Mesodermal cell (in vitro differentiated cells): ENCODE results near the gene FLNB. TPM values are rescaled to one million over a fixed set of nuclear protein-coding genes. Genes with fewer than 3 reads are reported as not detected.
A peak's percentile ranks its signal among the peaks of the same experiment; 100 is the strongest.

Experiments
- H3K27ac ChIP-seq: 2 replicates; pipeline ENCODE4 v1.7.0; 2013; ENCODE audit warnings: mild to moderate bottlenecking, low read depth, low read length, moderate library complexity; ENCODE audit not compliant: severe bottlenecking
- H3K36me3 ChIP-seq: 2 replicates; pipeline ENCODE4 v1.7.1; 2013; ENCODE audit warnings: mild to moderate bottlenecking, low read length, moderate library complexity; ENCODE audit not compliant: control insufficient read depth, insufficient read depth
- H3K4me1 ChIP-seq: one replicate; pipeline ENCODE4 v1.7.1; 2013; ENCODE audit warnings: mild to moderate bottlenecking, low read length; ENCODE audit not compliant: insufficient read depth, control insufficient read depth, poor library complexity, severe bottlenecking
- H3K4me3 ChIP-seq: 2 replicates; pipeline ENCODE4 v1.7.0; 2013; ENCODE audit warnings: low read length, control low read depth, mild to moderate bottlenecking; ENCODE audit not compliant: insufficient read depth, poor library complexity, severe bottlenecking; ENCODE audit errors: extremely low read depth
- H3K9me3 ChIP-seq: 2 replicates; pipeline ENCODE4 v1.7.1; 2013; ENCODE audit warnings: mild to moderate bottlenecking, low read length, moderate library complexity; ENCODE audit not compliant: control insufficient read depth
- WGBS, 2 experiments: methylation state at CpG; one replicate each; pipeline ENCODE4 v1.1.5; 2013; ENCODE audit warnings: missing lambda C conversion rate in 2 of 2; ENCODE audit not compliant: insufficient coverage in 2 of 2; 5-methylcytosine and 5-hydroxymethylcytosine counted together
- polyA plus RNA-seq, 2 experiments: library from polyadenylated mRNA; stranded (reverse); fragments of 50-300 nt; gene quantifications; one replicate each; pipeline ENCODE4 v1.2.3, GENCODE V29; 2013

FLNB gene, protein sequence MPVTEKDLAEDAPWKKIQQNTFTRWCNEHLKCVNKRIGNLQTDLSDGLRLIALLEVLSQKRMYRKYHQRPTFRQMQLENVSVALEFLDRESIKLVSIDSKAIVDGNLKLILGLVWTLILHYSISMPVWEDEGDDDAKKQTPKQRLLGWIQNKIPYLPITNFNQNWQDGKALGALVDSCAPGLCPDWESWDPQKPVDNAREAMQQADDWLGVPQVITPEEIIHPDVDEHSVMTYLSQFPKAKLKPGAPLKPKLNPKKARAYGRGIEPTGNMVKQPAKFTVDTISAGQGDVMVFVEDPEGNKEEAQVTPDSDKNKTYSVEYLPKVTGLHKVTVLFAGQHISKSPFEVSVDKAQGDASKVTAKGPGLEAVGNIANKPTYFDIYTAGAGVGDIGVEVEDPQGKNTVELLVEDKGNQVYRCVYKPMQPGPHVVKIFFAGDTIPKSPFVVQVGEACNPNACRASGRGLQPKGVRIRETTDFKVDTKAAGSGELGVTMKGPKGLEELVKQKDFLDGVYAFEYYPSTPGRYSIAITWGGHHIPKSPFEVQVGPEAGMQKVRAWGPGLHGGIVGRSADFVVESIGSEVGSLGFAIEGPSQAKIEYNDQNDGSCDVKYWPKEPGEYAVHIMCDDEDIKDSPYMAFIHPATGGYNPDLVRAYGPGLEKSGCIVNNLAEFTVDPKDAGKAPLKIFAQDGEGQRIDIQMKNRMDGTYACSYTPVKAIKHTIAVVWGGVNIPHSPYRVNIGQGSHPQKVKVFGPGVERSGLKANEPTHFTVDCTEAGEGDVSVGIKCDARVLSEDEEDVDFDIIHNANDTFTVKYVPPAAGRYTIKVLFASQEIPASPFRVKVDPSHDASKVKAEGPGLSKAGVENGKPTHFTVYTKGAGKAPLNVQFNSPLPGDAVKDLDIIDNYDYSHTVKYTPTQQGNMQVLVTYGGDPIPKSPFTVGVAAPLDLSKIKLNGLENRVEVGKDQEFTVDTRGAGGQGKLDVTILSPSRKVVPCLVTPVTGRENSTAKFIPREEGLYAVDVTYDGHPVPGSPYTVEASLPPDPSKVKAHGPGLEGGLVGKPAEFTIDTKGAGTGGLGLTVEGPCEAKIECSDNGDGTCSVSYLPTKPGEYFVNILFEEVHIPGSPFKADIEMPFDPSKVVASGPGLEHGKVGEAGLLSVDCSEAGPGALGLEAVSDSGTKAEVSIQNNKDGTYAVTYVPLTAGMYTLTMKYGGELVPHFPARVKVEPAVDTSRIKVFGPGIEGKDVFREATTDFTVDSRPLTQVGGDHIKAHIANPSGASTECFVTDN (N-terminal part only)
- polyA plus RNA-seq (2013, experiment 1 of 2), result 135 TPM
- polyA plus RNA-seq (2013, experiment 2 of 2), result 103 TPM

DNA sequence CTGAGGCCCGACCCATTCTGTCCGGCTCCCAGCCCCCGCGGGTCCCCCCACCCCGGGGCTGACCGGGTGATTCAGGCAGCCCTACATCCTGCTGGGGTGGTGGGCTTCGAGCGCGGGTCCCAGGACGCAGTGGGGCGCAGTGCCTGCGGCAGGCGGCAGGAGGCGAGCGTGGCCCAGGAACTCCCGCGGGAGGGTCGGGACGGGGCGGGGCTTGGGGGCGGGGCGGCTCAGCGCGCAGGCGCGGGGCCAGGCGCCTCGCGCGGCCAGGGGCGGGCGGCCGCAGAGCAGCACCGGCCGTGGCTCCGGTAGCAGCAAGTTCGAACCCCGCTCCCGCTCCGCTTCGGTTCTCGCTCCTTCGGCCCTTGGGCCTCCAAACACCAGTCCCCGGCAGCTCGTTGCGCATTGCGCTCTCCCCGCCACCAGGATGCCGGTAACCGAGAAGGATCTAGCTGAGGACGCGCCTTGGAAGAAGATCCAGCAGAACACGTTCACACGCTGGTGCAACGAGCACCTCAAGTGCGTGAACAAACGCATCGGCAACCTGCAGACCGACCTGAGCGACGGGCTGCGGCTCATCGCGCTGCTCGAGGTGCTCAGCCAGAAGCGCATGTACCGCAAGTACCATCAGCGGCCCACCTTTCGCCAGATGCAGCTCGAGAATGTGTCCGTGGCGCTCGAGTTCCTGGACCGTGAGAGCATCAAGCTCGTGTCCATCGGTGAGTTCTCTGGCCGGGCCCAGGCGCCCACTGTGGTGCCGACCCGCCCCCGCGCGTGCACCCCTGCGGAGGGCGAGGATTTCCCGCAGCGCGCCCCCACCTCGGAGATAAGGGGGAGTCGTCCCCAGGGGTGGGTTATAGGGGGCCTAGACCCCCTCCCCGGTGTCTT lies at the start of gene FLNB:
Gene FLNB (plus strand): TSS at position 282 of the 885 bp plus-strand sequence. CDS start 143 bp downstream, at position 425.
- H3K4me1 ChIP-seq, result peaks cover 24% of the 10 kb centered on the region
- peaks cover 22% of the 10 kb centered on the region for H3K36me3 ChIP-seq
- 0 to 1% methylated on average over 61 to 73 of the region's 91 CpGs for WGBS, 2 experiments
- no peaks in the 10 kb centered on the region for H3K9me3 ChIP-seq
- H3K4me3 ChIP-seq, result peak within 1 kb of the TSS; percentile 94
- peak within 1 kb of the TSS; percentile 59 for H3K27ac ChIP-seq

DNA sequence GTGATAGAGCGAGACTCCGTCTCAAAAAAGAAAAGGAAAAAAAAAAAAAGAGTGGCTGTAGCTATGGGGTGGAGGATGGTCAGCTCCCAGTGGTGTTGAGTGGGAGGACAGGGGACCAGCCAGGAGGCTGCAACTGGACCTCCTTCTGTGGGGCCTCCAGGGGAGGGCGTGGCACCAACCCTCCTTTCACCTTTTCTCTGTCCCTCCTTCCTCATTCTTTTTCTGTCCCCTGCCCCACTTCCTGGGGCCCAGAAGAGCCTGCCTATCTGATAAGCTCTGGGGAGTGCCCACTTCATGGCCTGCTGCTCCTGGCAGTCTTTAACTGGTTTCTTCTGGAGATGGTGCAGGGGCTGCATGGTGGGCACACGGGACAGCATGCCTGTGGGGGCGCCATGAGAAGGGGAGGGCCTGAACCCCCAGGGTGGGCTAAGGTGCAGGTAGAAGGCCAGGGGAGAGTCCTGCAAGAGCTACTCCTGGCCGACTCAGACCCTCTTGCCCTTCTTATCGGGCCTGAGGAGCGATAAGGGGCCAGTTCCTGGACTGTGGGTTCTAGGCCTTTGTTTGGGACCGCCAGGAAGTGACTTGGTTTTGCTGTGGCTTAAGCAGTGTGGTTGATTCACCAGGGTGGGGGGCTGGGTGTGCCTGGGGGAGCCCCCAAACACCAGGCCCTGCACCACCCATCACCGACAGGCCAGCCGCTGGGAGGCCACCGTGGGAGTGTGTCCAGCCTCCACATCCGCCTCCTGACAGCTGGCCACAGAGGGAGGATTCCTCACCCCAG lies 49.4 kb upstream of the FLNB start:
- peak overlapping the region; percentile 30 for H3K27ac ChIP-seq
- H3K36me3 ChIP-seq, result no peaks in the 10 kb centered on the region
- H3K4me1 ChIP-seq, result peaks cover 25% of the 10 kb centered on the region
- no peak overlapping the region for H3K4me3 ChIP-seq
- H3K9me3 ChIP-seq, result peaks cover 4% of the 10 kb centered on the region
- 94% methylated on average over 8 to 11 of the region's 13 CpGs for WGBS, 2 experiments

DNA sequence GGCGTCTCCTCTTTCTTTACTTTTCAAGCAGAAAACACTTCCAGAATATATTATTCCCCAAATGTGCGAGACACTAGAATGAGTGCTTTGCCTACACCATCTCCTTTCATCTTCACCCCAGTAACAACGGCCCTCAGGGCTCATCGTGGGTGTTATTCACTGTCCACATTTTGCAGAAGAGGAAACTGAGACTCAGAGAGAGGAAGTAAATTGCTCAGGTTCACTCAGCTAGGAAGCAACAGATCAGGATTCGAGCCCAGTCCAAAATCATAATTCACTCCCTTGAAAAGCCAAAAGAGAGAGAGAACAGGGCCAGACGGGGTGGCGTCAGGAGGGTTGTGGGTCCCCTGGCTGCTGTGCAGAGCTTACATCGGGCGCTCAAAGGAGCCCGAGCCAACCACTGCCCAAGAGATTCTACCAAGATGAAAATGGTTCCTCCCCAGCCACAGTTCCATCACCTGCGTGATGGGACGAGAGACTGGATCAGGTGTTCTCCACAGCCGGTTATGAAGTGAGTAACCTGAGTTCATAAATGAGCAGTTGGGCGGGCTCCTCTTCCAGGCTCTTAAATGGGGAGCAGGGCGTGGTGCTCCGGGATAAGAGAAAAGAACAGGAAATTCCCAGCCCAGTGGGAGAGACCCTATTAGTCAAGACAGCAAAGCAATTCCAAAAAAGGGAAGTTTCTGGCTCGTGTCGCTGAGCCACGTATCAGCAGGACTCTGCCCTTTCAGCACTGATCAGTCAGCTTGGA lies 48.6 kb upstream of the FLNB start:
- Histone ChIP-seq H3K36me3 (no peaks in the 10 kb centered on the region), H3K4me1 (peaks cover 25% of the 10 kb centered on the region), H3K9me3 (peaks cover 4% of the 10 kb centered on the region), H3K4me3 (no peak overlapping the region), H3K27ac (no peak overlapping the region)
- 70 to 78% methylated on average over 16 to 17 of the region's 19 CpGs for WGBS, 2 experiments

DNA sequence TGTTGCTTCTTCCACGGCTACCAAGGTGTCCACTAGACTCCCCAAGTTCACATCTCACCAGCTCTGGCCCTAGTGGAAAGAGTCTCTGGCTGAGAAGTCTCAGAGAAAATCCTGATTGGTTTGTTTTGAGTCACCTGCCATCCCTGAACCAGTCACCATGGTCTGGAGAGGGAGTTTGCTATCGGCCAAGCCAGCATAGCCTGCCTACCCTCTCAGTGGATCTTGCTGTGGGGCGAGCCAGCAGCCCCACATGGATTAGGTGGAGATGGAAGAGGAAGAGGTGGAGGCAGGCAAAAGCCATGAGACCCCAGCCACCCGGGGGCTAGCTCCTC lies 48.1 kb upstream of the FLNB start:
- H3K36me3 ChIP-seq, result no peaks in the 10 kb centered on the region
- peaks cover 4% of the 10 kb centered on the region for H3K9me3 ChIP-seq
- peaks cover 25% of the 10 kb centered on the region for H3K4me1 ChIP-seq
- H3K4me3 ChIP-seq, result no peak overlapping the region
- WGBS, 2 experiments, result 84 to 88% methylated on average over 2 to 3 of the region's 4 CpGs
- H3K27ac ChIP-seq, result no peak overlapping the region

DNA sequence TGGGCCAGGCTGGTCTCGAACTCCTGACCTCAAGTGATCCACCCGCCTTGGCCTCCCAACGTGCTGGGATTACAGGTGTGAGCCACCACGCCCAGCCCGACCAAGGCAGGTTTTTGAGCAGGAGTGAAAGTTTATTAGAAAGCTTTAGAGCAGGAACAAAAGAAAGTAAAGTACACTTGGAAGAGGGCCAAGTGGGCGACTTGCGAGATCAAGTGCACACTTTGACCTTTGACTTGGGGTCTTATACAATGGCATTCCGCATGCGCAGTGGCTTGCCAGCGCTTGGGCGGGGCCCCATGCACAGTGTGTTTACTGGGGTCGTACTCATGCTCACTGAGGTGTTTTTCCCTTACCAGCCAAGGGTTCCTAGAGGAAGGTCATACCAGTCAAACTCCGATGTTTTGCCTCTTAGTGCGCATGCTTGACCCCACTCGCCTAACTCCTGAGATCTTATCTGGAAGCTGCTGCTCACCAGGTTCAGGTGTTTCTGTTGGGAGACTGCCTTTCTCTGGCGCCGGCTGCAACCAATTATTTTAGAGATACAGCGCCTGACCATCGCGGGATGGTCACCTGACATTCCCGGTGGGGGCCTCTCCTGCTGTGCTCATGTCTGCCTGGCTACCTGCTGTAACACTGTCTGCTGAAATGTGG lies 46.9 kb upstream of the FLNB start:
- Histone ChIP-seq H3K9me3 (peaks cover 4% of the 10 kb centered on the region), H3K4me3 (no peak overlapping the region), H3K27ac (no peak overlapping the region), H3K4me1 (peaks cover 23% of the 10 kb centered on the region), H3K36me3 (no peaks in the 10 kb centered on the region)
- WGBS, 2 experiments, result 90 to 97% methylated on average over 19 to 20 of the region's 21 CpGs

DNA sequence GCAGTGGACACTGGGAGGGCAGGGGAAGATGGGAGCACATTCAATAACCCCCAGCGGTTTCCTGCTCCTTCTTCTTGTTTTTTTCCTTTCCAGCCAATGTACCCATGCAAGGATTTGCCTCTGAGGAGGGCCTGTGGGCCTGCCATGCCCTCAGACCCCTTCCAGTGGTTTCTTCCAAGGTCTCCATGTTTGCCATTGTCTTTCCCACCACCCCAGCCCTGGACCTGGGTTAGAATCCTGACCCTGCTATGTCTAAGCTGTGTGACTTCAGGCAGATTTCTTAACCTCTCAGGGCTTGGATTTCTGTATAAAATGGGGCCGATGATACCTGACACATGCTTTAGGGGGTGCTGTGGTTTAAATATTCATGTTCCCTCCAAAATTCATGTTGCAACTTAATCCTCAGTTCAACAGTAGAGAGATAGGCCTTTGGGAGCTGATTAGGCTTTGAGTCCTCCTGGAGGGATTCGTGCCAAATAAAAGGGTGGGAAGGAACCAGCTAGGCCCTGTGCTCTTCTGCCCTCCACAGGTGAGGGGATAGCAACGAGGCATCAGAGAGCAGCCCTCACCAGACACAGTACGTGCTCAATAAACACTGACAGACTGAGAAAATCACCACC lies 46.3 kb upstream of the FLNB start:
- Histone ChIP-seq H3K36me3 (no peaks in the 10 kb centered on the region), H3K4me1 (peaks cover 20% of the 10 kb centered on the region), H3K4me3 (no peak overlapping the region), H3K9me3 (peaks cover 4% of the 10 kb centered on the region), H3K27ac (no peak overlapping the region)
- 72 to 94% methylated on average over 3 of the region's 5 CpGs for WGBS, 2 experiments

DNA sequence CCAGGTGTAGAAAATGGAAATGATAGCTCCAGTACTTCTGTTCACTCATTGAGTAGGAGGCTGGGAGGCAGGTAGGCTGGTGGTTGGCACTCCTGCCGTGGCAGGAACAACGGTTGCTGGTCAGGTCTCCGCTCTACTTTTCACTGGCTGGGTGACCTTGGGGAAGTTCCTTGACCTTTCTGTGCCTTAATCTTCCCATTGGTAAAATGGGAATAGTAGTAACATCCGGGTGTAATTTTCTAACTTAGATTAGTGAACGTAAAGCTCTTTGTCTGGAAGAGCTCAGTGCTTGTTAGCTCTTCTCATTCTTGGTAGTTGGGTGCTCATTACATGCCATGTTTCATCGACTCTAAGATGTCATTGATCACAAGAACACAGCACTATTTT lies 45.8 kb upstream of the FLNB start:
- WGBS, 2 experiments, result 93 to 98% methylated on average over 5 of the region's 6 CpGs
- H3K36me3 ChIP-seq, result no peaks in the 10 kb centered on the region

DNA sequence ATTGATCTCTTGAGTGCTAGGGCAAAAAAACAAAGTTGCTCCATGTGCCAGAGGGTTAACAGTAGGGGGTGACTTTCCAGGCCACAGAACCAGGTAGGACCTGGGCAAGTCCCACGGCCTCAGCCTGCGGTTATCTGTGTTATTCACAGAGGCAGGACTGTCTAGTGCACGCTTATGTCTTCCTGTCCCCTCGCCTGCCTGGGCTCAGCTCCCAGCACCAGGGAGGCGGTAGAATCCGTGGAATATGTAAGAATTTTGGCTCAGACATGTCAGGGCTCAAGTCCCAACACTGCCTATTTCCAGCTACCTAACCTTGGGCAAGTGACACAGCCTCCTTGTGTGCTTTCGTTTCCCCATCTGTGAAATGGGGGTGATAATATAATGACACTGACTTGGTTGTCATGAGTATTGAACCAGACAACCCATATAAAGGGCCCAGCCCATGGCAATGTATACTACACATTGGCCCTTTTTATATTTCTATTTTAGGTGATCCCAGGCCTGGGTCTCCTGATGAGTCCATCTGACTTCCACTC lies 44.3 kb upstream of the FLNB start:
- 93 to 97% methylated on average over 5 to 6 of the region's 7 CpGs for WGBS, 2 experiments
- Histone ChIP-seq H3K4me1 (peaks cover 22% of the 10 kb centered on the region), H3K27ac (no peak overlapping the region), H3K4me3 (no peak overlapping the region), H3K36me3 (no peaks in the 10 kb centered on the region), H3K9me3 (no peaks in the 10 kb centered on the region)

More for the DNA sequence above, 45.8 kb upstream of the FLNB start:
- Histone ChIP-seq H3K4me1 (peaks cover 20% of the 10 kb centered on the region), H3K4me3 (no peak overlapping the region), H3K27ac (no peak overlapping the region), H3K9me3 (peaks cover 4% of the 10 kb centered on the region)
